Breast epithelium (tissue), 3 donors: ENCODE measurements around the gene CTNND2.

ENCODE experiments used
- CTCF ChIP-seq, 3 donors: fragments of 450-650 bp; IDR thresholded peaks; one replicate each; pipeline ENCODE4 v1.5.1; 2016 to 2017; ENCODE audit warnings: antibody characterized with exemption in 3 of 3, mild to moderate bottlenecking in 3 of 3, moderate library complexity in 3 of 3
- POLR2A ChIP-seq: fragments of 450-650 bp; IDR thresholded peaks from one replicate; pipeline ENCODE4 v1.6.1; 2016; ENCODE audit warnings: antibody characterized with exemption, mild to moderate bottlenecking, moderate library complexity

DNA sequence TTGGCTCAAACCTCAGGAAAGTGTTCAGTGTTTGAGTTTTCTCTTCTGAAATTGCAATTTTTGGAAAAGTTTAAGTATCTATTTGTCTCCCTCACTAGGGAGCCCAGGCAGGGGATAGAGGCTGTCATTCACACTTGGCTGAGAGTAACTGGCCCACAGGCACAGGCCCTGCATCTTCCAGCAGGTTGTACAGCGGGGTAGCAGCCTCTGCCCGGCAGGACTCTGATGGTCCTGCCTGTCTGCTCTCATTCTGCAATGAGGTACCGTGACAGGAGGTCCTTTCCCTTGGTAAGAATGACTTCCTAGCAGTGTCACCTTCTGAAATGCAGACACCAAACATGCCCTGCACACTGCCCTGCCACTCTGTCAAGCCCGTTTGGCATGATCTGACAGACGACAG is 860.4 kb downstream of the CTNND2 start:
- TF ChIP-seq POLR2A: no peak
- no peak for TF ChIP-seq CTCF (IDR thresholded peaks at IDR 0.05)
